HG03039 (cell line): ENCODE data around the gene PIAS1.
"Not testable (repeated sequence)": the region's sequence is repeated elsewhere in the genome, so short reads cannot be mapped to it uniquely, and the experiment has no call there.

Experiments used
- ATAC-seq: cut with Tn5 transposase; IDR thresholded peaks from one replicate; pipeline ENCODE4 v1.9.1; 2021; ENCODE audit warnings: mild to moderate bottlenecking, moderate library complexity; ENCODE audit not compliant: unreplicated experiment

The PIAS1 gene

DNA sequence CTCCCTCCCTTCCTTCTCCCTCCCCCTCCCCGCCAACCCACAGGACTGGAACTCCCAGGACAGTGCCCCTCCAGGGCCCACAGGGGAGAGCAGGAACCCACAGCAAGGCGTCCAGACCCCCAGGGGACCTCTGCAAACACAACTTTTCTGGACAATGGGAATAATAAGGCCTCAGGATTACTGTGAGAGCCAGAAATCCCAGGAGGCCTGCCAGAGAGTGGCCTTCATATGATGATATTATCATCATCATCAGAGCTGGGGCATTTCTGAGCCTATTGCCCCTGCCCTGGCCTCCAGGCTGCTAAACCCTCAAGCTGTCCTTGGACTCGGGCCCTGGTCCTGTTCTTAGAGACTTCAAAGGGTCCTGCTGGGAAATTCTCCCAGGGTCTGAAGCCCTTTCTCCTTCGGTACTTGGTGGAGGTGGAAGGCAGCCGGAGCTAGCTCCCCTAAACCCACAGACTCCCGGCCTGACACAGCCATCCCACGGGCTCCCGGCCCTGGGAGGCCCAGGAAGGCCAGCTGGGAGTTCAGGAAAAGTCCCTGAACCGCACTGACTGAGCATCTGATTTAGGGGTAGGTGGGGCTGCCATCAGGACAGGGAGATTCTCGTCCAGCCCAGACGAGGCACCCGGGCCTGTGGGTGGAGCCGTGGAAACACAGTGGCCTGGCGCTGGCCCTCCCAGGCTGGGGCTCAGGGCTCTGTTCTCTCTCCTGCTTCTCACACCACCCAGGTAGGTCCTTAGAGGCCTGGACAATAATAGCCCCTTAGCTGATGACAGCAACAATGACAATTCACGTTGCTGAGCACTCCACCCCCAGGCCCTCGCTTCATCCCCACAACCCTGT is 146.1 kb downstream of the PIAS1 start:
- ATAC-seq = no peak

- no peak for ATAC-seq
These were observed 147.2 kb downstream of the PIAS1 start for GRCh38 chr15:68201153-68201878.

- no peak for ATAC-seq
These were observed 147.8 kb downstream of the PIAS1 start for GRCh38 chr15:68201879-68202261.

DNA sequence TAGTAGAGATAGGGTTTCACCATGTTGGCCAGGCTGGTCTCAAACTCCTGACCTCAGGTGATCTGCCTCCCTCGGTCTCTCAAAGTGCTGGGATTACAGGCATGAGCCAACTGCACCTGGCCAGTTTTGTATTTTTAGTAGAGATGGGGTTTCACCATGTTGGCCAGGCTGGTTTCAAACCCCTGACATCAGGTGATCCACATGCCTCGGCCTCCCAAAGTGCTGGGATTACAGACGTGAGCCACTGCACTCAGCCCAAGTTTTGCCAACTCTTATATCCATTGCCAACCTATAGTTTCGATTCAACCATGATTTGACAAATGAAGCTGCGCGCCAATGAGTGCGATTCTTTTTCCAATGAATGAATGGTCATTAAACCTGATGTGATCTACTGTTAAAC is 148.9 kb downstream of the PIAS1 start:
- not testable (repeated sequence) for ATAC-seq

GRCh38 chr15:68203486-68203885 is 149.4 kb downstream of the PIAS1 start:
- ATAC-seq = no peak

DNA sequence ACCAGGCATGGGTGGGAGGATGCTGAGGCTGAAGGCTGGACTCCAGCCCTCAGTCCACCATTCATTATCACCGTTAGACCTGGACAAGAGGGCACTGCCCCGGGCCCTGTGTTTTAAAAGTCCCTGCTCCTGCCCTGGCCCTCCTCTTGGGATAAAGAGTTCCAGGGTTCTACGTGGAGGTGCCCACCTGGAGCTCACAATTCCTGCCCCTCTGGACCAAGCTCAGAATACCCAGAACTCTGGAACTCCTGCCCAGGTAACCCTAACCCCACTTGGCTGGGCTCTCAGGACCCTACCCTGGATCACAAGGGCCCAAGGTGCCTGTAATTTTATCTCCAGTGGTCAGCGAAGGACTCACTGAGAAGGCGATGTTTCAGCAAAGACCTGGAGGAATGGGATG is 149.8 kb downstream of the PIAS1 start:
- ATAC-seq = no peak

- ATAC-seq = no peak
These were observed 150.2 kb downstream of the PIAS1 start for GRCh38 chr15:68204361-68204760.

DNA sequence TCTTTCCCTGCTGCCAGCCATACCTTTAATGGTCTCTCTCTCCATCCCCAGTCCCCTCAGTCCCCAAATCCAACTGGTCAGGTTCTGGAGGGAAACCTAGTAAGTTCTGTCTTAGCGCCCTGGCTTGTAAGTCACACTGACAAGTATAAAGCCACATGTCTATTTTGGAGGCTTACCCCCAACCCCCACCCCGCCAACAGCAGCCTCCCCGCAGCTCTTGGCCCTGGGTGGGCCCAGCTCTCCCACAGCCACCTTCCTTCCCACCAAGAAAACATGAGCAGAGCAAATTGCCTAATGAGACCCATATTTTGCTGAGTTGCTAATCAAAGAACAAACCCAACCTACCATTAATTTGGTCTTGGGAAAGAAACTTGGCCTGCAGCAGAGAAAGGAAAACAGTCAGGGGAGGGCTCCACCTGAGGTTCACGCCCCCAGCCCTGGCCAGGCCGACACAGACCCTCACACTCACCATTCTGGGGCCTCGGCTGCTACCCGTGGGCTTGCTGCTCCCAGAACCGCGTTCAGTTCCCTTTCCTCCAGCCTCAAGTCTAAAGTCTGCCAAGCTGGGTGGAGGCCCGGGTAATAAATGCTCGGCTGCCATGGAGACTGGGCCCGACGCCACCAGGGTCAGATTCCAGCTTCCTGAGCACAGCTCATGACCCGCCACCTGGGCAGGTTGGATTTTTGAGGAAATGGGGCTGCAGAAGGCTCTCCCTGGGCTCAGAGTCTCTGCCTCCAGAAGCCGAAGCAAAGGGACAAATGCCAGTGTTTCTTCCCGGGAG is 150.9 kb downstream of the PIAS1 start, which contains the start of gene CALML4:
TSS of gene CALML4 (minus strand) at position 557 of the 782 bp plus-strand sequence. CDS start at position 472, 85 bp downstream.
- ATAC-seq = no peak

DNA sequence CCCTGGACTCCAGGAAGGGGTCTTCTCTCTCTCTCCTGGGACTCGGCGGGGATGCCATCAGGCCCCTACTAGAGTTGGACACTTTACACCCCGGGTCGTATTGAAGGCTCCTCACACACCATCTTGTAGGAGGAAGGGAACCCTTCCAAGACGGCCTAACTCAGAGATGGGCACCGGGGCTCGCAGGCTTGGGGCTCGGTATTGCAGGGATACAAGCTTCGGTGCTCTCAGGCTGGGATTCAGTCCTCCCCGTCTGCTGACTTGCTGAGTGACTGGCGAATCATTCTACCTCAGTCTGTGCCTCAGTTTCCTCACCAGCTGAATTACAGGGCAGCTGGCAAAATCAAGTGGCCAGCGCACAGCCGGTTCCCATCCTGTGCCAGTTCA is 151.4 kb downstream of the PIAS1 start:
- ATAC-seq = no peak

DNA sequence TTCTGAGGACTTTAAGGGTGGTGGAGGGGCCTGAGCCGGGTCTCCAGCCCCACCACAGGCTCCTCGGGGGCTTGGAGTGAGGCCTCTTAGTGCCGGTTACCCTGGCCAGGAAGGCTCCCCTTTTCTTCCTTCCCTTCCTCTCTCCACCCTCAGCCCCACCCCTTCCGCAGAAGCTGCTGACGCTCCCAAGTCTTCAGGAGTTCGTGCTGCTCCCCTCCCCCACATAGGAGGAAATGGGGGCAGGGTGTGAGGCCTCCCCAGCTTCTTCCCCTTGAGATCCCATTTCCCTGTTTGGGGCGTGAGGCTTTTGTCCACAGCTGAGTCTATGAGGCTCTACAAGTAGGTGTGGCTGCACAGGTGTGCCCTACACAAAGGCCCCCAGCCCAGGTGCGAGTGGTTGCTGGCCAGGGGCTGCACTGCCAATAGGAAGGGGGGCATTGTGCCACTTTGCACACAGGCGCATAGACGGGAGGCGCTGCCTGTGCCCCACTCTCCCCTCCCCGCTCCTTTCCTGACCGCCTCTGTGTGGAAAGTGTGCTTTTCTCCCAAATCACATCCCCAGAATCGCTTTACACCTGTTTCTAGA is 151.9 kb downstream of the PIAS1 start:
- ATAC-seq = no peak

GRCh38 chr15:68206711-68207151 is 152.6 kb downstream of the PIAS1 start:
- ATAC-seq = no peak

- ATAC-seq = no peak
These were observed 153.2 kb downstream of the PIAS1 start for GRCh38 chr15:68207176-68207935.

DNA sequence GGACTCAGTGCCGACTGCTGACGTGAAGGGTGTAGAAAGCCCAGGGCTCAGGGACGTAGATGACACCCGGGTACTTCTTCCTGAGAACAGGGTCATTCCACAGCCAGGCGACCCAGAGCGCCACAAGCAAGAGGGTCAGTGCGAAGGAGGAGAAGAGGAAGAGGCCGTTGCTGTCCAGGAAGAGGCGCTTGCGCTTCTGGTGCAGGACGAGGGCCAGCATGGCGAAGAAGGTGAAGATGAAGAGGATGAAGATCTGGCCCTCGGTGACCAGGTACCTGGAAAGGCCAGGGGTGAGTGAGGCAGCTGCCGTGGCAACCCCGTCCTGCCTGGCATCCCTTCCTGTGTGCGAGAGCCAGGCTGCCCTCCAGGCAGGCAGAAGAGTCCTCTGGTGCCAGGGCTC is 154.0 kb downstream of the PIAS1 start:
- ATAC-seq = no peak

DNA sequence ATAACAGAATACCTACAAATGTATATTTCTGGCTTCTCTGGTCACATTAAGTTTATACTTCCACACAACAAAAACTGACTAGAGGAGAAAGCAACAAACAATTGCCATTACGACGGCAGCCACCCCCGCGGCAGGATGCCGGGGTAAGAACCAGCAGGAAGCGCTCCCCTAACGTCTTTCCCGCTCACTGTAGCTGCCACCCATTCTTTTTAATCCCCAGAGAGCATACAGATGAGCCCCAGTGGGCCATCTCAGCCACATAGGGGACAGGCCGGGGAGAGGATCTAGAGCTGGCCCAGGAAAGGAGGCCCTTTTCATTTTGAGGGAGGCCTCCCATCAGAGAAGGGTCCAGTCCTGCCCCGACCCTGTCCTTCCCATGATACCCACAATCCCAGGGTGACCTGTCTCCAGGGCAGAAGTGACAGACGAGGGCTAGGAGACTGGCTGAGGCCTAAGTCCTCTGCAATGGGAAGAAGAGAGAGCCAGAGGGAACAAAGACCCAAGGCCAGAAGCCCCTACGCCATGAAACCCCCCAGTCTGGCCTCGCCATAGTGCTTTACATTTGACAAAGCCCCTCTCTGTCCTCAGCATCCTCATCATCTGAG is 154.6 kb downstream of the PIAS1 start:
- no peak for ATAC-seq

- no peak for ATAC-seq
These were observed 155.2 kb downstream of the PIAS1 start for GRCh38 chr15:68209272-68209671.

DNA sequence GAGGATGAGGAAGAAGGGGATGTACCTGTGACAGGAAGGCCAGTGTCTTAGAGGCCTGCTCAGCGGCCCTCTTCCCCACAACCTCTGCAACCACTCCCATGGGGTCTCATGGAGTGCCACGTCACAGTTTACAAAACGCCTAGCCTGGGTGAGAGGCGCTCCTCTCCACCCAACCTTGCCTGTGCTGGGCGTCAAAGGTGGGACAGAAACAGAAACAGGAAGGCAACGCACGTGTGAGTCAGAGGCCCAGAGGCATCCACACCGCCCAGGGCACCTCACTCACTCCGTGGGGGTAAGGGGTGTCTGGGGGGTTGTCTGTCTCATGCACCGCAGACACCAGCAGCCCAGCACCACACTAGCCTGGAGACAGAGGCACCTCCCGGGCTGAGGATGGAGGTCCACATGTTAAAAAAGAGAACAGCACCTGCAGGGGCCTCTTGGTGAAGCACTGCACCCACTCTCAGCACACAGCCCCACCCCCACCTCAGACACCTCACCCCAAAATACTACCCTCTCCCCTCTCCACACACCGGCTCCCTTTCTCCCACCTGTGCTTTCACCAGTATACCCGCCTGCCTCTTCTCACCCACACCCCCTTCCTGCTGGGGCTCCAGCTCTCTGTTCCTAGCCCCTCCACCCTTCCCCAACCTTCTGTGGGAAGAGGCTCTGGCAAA is 155.8 kb downstream of the PIAS1 start:
- no peak for ATAC-seq

DNA sequence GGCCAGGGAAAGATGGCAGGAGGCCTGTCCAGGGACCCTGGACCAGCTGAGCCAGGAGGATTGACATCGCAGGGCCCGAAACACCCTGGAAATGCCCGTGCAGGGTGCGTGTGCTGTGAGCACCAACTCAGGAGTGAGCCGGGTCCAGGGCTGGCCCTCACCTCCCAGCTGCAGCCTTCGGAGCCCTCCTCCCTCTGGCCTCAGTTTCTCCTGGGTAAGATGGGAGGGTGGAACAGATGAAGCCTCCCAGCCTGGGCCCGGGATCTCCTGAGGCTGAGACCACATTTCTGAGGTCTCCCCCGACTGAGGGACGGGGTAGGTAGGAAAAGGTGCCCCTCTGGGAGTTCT is 156.3 kb downstream of the PIAS1 start:
- no peak for ATAC-seq

DNA sequence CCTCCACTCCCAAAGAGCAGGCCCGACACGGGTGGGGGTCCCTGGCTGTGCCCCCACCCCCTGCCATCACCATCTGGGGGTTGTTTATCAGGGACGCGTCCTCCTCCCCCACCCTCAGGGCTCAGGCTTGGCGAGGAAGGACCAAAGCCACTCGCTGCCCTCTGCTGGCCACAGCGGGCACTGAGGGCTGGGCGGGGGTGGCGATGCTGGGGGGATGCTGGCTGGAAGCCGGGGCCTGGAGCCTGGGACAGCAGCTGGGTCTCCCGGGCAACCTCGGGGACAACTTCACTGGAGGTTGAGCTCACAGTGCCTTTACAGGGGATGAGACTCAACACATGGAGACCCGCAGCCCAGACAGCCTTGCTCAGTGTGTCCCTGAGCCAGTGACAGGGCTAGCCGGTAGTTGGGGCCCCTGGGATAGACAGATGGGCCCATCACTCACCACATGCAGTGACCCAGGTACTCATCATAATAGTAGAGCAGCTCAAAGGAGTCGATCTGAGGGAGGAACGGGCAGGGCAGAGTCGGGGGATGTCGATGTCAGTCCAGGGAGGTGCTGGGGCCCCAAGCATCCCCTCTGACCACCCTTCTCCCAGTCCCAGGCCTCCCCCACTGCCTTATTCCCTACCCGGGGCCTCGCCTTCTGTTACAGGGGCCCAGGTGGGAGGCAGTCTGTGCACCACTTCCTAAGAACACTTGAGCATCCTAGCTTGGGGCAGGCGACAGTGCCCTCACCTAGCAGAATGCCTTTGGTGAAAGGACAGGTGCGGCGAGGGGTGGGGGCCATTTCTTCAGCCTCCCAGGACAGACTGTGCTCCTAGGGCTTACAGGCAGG is 156.9 kb downstream of the PIAS1 start:
- ATAC-seq = no peak
